ENCODE data around the gene KCNK17. TPM values are rescaled to one million over a fixed set of nuclear protein-coding genes. Genes with fewer than 3 reads are reported as not detected.

The KCNK17 gene
- total RNA-seq, 1 experiment from 2014 or later, result not detected

GRCh38 chr6:39339868-39340550 lies 25.8 kb upstream of the KCNK17 start:
- TF ChIP-seq CTCF (IDR thresholded peaks at IDR 0.05; ENCODE audit: unreplicated experiment), result no peak
- DNase-seq, result no peak
- H3K27me3 Mint-ChIP-seq (ENCODE audit: unreplicated experiment), result peaks cover 20% of the 10 kb centered on the region
- no peaks in the 10 kb centered on the region for H3K4me1 Mint-ChIP-seq (ENCODE audit: low read depth, unreplicated experiment)
- H3K27ac Mint-ChIP-seq (ENCODE audit: unreplicated experiment), result no peak overlapping the region
- H3K36me3 Mint-ChIP-seq (ENCODE audit: insufficient read depth, unreplicated experiment), result no peaks in the 10 kb centered on the region
- H3K9me3 Mint-ChIP-seq (ENCODE audit: low read depth, unreplicated experiment), result no peaks in the 10 kb centered on the region
- BruUV-seq (replicated peaks), result no TSS peak
- CTCF ChIA-PET, result interaction anchor here (0.6 kb wide), 1 partner anchor 509 kb away, joined by 3 read pairs; no protein-coding TSS in a partner anchor
- intact Hi-C loops (cut with micrococcal nuclease; ENCODE audit: unreplicated experiment), result loop anchor here (10.0 kb wide), 1 partner anchor 1575 kb away; no protein-coding TSS in a partner anchor
- H3K4me3 Mint-ChIP-seq (ENCODE audit: low read depth, unreplicated experiment), result no peak overlapping the region

- Mint-ChIP-seq H3K4me1 (ENCODE audit: low read depth, unreplicated experiment) (no peaks in the 10 kb centered on the region), H3K36me3 (ENCODE audit: insufficient read depth, unreplicated experiment) (no peaks in the 10 kb centered on the region), H3K4me3 (ENCODE audit: low read depth, unreplicated experiment) (no peak overlapping the region), H3K9me3 (ENCODE audit: low read depth, unreplicated experiment) (no peaks in the 10 kb centered on the region), H3K27me3 (ENCODE audit: unreplicated experiment) (peaks cover 13% of the 10 kb centered on the region), H3K27ac (ENCODE audit: unreplicated experiment) (no peak overlapping the region)
- TF ChIP-seq CTCF (IDR thresholded peaks at IDR 0.05; ENCODE audit: unreplicated experiment), result no peak
- CTCF ChIA-PET, result no interaction called here
- no peak for DNase-seq
- intact Hi-C loops (cut with micrococcal nuclease; ENCODE audit: unreplicated experiment), result no loop called here
- no TSS peak for BruUV-seq (replicated peaks)
These were observed 25.1 kb upstream of the KCNK17 start for GRCh38 chr6:39339096-39339867.

- no peak for TF ChIP-seq CTCF (IDR thresholded peaks at IDR 0.05; ENCODE audit: unreplicated experiment)
- intact Hi-C loops (cut with micrococcal nuclease; ENCODE audit: unreplicated experiment), result no loop called here
- no peaks in the 10 kb centered on the region for H3K4me1 Mint-ChIP-seq (ENCODE audit: low read depth, unreplicated experiment)
- no peak overlapping the region for H3K27ac Mint-ChIP-seq (ENCODE audit: unreplicated experiment)
- CTCF ChIA-PET, result no interaction called here
- no TSS peak for BruUV-seq (replicated peaks)
- H3K9me3 Mint-ChIP-seq (ENCODE audit: low read depth, unreplicated experiment), result no peaks in the 10 kb centered on the region
- peaks cover 4% of the 10 kb centered on the region for H3K27me3 Mint-ChIP-seq (ENCODE audit: unreplicated experiment)
- DNase-seq, result no peak
- no peaks in the 10 kb centered on the region for H3K36me3 Mint-ChIP-seq (ENCODE audit: insufficient read depth, unreplicated experiment)
- H3K4me3 Mint-ChIP-seq (ENCODE audit: low read depth, unreplicated experiment), result no peak overlapping the region
These were observed 24.2 kb upstream of the KCNK17 start for GRCh38 chr6:39338397-39338796.

GRCh38 chr6:39335780-39336545 lies 21.7 kb upstream of the KCNK17 start:
- intact Hi-C loops (cut with micrococcal nuclease; ENCODE audit: unreplicated experiment), result no loop called here
- Mint-ChIP-seq H3K27ac (ENCODE audit: unreplicated experiment) (no peak overlapping the region), H3K9me3 (ENCODE audit: low read depth, unreplicated experiment) (no peaks in the 10 kb centered on the region), H3K36me3 (ENCODE audit: insufficient read depth, unreplicated experiment) (no peaks in the 10 kb centered on the region), H3K27me3 (ENCODE audit: unreplicated experiment) (no peaks in the 10 kb centered on the region), H3K4me3 (ENCODE audit: low read depth, unreplicated experiment) (no peak overlapping the region), H3K4me1 (ENCODE audit: low read depth, unreplicated experiment) (no peaks in the 10 kb centered on the region)
- TF ChIP-seq CTCF (IDR thresholded peaks at IDR 0.05; ENCODE audit: unreplicated experiment), result no peak
- BruUV-seq (replicated peaks), result no TSS peak
- CTCF ChIA-PET, result interaction anchor here (0.6 to 1.1 kb wide), 2 partner anchors 12 to 14 kb away, joined by 3 to 6 read pairs; no protein-coding TSS in a partner anchor
- no peak for DNase-seq
